ENCODE data around the gene ADAM12.
"Not testable (repeated sequence)": the region's sequence is repeated elsewhere in the genome, so short reads cannot be mapped to it uniquely, and the experiment has no call there.

The ADAM12 gene

DNA sequence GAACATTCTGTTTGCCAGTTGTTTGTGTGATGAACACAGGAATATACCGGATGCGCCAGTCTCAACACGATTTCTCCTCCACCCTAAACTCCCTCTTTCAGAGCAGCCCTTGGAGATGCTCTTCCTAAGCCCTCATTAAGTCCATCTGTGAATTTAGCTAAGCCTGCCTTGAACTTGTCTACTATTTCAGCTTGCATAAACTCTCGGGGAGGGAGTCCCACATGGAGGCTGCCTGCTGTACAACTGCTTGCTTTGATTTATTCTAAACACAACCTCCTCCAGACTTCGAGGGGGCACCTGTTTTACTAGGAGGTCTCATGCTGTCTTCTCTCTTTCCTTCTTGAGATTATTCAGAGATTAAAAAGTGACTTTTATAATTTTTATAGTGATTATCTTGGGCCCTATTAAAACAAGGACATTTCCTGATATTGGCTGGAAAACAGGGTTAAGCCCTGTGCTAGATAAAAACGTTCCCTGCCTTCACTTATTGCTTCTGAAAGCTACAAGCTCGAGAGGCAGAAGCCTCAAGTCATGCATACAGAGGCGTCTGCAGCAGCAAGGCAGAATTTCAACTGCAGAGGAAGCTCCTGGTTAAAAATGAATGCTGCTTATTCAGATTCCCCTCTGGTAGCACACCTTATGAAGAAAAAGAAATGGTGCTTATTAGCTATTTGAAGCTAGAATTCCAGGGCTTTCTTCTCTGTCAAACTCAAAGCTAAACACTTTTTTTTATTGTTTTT, 317.6 kb downstream of the ADAM12 start:
- no peak for DNase-seq

DNA sequence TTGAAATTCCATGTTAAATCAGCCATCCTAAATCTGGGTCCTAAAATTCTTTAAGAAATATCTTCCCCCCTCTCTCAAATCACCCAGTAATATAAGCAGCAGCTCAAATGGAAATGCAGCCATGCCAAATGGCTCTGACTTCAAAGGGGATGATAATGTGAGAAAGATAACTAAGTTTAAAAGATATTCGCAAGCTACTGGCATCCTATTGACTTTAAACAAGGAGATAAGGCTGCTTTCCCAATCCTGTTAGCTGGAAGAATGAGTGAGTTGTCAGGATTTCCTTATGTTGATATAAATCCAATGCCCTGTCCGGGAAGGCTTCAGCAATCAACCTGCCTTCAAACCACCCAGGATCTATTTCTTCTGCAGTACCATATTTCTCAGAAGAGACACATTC, 320.0 kb downstream of the ADAM12 start:
- no peak for DNase-seq

DNA sequence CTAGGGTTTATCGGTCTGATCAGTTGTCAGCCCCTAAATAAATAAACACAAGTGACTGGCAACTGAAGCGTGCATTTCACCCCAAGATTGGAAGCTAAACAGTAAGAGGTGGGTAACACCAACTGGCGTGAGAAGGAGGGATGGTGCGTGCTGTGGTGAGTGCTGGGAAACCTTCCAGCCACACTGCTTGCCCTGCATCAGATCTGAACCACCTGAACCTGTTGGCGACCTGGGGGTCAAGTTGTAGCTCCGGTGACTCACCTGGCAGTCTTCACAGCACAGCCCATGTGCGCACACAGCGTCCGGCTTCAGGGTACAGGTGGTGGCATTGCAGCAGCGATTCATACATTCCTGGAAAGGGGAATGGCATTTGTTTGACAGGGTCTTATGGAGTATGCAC, 321.8 kb downstream of the ADAM12 start:
- DNase-seq = no peak

DNA sequence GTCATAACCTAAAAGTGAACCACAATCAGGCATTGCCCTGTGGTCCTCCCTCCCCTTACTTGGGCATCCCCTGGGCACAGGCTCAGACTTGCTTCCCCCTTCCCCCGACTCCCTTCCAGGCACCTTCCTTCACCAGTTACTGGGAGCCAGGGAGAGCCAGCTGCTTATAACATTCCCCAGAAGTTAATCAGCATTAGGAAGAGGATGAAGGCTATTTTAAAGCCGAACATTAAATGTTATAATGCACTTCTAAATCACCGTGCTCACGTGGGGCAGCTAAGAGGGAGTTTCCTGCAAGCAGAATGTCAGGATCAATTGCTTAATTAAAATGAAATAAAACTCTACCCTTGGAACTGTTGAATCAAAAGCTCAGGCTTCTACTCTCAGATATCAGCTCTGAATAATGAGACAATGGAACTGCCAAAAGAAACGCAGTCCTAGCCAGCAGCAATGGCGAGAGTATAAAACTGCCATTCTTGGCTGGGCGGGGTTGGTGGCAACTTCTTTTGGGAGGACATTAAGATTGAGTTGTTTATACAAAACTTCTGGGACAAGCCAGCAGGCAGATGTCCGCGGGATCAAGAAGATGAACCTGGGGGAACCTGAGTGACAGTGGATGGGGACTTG, 322.4 kb downstream of the ADAM12 start:
- no peak for DNase-seq

DNA sequence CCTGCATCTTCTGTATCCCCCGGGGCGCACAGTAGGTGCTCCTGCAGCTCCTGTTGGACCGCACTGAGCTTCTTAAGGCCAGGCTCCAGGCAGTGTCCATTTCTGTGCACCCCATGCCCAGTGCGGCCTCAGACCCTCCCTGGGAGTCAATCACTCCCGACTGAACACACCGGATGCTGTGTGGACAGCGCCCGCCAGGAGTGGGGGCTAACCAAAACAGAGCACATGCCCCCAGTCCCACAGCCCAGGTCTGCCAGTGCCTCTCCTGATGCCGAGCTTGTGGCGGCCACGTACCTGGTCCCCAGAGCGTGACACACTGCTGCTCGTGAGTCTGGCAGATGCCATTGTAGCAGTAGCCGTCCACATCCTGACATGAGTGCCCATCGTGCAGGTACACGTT, 323.8 kb downstream of the ADAM12 start:
- no peak for DNase-seq

DNA sequence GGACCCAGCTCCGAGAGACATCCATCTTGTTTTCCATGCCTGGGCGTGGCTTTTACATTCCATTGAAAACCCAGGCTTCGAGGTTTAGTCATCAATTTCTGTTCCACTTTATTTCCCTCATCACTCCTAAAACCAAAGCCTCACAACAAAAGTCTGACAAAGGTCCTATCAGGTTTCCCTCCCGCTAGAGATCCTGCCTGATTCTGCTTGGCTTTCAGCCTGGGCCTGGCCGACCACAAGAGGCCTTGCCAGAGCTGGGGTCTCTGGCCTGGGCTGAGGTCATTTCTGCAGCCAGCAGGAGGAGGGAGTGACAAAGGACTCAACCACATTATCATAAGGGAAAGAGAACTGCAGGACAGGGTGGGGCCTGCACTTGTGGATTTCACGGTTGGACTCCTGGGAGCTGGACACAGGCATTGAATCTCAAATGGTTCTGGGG, 324.9 kb downstream of the ADAM12 start:
- DNase-seq = no peak

DNA sequence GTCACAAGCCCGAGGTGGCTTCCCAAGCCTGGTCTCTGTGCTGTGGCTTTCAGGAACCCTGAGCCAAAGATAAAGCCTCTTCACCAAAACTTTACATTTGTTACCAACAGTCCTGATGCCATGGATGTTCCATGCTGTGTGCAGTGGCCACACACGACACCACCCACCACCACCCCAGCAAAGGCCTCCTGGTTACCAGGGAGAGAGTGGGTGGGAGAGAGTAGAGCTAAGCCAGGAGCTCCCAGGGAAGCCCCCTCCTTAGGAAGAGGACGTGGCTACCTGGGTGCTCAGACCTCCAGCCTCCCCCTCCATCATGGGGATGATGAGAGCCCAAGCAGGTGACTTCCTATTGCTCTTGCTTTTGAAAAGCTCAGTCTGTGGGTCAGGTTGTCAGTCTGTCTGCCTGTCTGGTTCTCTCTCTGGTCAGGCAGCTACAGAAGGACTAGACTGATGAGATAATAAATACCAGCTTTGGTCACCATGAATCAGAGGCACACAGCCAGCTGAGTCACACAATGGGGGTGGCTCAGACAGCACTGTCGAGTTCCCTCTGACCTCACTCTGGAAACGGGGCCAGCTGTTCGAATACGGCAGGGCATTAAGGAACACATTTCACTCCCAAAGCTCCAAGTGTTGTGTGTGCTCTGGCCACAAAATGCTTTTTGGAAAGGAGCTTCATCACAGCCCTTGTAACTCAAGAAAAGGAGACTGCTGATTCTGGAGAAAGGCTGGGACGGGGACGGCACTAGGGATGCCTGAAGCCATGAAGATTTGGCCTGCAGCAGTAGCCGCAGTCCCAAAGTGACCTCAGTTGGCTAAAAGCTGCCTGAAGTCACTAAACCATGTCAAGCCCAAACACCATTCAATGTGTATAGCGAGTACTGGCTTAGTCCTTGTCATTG, 325.9 kb downstream of the ADAM12 start:
- DNase-seq = no peak

DNA sequence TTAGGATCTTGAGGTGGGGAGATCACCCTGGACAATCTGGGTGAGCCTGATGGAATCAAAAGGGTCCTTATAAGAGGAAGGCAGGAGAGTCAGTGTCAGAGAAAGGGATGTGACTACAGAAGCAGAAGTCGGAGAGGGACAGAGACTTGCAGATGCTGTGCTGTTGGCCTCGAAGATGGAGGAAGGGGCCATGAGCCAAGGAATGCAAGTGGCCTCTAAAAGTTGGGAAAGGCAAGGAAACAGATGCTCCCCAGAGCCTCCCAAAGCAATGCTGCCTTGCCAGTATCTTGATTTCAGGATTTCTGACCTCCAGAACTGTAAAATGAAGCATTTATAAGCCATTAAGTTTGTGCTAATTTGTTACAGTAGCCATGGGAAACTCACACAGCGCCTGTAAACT, 326.8 kb downstream of the ADAM12 start:
- no peak for DNase-seq

DNA sequence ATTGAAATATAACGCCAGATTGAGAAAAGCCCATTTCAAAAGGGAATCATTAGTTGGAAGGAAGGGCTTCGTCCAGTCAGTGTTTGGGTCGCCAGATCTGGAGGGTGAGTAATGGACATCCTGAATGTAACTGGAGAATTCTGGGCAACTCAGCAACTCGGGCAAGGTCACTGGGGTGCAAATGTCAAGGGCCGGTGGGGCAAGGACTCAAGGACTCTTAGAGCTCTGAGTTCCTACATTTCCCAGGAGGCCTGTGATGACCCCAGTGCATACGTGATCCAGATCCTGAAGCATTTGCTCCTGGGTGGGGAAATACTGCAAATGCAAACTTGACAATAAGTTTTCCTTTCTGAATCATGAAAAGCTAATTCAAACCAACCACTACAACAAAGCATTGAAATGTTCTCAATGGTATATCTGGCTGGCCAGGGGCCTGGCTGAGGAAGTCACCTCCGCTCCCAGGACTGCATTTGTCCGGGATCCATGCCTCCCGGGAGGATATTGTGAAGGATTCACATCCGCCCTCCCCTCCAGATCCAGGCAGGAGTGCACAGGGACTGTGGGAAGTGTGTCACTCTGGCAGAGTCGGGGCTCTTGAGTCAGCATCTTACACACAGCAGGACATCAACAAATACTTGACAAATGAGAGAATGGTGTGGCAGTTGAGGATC, 327.9 kb downstream of the ADAM12 start:
- DNase-seq = no peak

DNA sequence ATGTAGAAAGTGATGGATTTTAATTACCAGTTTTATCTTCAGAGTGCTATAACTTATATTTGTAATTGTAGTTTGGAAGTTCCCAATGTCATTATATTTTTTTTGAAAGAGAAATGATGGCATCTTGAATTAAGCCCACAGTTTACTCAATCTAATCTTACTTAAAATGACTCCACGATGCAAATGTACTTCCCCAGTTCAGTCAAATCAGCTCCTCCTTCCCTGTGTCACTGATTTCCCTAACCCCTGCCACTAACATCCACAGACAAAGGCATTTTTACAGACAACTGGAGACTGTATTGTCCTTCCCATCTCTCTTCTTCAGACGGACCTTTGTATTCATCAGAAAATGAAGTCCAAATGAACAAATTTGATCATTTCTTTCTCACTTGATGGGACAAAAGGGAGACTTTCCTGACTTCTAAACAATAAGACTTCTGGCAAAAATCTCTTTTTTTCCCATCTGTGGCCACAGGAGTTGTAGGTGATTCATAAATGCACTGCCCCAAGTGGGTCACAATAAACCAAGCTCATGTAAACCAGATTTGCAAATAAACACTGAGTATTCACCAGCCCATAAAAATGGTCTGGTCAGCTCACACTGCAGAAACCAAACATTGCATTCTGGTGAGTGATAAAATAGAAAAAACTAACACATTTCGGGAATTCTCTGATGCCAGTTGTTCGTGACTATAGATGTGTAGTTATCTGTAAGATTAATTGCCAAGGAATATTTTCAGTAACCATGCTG, 329.0 kb downstream of the ADAM12 start:
- no peak for DNase-seq

DNA sequence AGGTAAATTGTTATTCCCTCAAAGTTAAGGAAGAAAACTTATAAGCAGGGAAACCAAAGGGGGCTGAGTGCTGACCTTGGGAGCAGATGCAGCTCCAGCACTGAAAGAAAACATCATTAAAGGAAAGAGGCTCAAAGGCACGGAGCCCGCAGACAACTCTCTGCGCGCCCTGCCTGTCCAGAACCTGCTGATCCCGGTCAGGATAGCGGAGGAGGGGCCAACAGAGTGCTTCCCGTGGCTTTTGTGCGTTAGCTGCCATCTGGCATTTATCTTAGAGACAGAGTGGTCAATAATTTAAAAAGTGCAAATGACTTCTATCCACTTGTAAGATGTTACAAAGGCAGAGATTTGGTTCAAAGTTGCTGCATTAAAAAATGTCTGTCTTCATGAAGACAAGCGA, 329.8 kb downstream of the ADAM12 start:
- no peak for DNase-seq

DNA sequence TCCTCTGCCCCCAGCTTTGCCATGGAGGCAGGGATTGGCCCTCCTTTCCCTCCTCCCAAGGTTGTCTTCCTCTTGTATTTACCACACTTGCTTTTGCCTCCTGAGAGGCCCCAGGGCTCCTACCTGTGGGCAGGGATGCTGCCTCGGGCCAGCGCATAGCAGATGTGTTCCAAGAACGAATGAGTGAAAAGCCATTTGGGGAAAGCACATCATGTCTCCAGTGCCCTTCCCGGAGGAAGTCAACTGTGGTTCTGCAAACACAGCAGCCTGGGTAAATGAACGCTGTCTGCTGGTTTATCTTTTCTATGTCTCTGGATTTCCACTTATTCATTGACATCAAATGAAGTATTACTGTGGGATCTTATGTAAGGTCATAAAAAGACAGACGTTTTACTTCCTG, 330.2 kb downstream of the ADAM12 start:
- no peak for DNase-seq

DNA sequence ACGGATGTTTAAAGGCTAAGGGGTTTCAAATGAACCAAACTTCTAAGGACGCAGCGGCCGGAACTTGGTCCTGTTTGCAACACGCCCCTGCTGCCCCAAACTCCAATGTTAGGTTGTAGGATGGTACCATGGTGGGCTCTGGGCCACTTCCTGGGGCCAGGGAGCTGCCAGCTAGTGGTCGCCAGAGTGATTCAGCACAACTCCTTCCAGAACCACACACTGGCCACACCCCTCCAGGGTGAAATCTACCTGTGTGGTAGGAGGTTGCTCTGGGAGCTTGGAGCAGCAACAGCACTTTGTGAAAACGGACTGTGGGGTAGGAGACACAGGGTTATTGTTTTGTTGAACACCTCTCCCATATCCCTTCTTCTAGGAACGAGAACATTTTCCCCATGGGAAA, 330.8 kb downstream of the ADAM12 start:
- DNase-seq = no peak

DNA sequence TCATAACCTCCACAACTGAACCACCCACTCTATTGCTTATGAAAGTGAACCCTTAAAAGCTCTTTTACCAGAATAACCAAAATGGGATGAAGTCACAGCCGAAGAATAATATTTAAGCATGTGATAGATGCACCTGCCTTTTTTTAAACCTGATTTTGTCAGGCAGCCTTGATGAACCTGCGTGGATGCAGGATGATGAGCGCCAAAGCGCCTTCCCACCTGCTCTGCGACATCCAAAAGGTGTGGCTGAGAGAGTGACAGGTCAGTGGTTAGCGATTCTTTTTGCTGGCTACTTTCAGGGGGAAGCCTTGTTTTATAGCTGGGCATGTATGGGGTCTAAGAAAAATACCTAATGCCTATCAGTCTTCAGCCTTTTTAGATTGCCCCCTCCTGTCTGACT, 334.1 kb downstream of the ADAM12 start:
- no peak for DNase-seq

DNA sequence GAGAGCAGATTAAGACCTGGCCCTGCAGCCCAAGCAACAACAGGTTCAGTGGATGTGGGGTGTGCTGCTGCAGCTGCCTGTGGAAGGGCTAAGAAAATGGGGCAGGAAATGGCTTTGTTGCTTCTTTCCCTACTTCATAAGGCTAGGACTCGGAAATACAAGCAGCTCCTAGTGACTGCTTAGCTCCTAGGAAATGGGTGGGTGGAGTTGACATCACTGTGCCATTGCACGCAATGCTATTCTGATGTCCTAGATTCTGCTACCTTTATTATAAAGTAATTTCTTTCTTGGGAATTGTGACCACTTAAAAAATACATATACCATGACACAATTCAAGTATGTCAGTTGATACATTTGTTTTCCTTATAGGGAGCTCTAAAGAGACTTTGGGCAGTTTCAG, 336.1 kb downstream of the ADAM12 start:
- DNase-seq = no peak

DNA sequence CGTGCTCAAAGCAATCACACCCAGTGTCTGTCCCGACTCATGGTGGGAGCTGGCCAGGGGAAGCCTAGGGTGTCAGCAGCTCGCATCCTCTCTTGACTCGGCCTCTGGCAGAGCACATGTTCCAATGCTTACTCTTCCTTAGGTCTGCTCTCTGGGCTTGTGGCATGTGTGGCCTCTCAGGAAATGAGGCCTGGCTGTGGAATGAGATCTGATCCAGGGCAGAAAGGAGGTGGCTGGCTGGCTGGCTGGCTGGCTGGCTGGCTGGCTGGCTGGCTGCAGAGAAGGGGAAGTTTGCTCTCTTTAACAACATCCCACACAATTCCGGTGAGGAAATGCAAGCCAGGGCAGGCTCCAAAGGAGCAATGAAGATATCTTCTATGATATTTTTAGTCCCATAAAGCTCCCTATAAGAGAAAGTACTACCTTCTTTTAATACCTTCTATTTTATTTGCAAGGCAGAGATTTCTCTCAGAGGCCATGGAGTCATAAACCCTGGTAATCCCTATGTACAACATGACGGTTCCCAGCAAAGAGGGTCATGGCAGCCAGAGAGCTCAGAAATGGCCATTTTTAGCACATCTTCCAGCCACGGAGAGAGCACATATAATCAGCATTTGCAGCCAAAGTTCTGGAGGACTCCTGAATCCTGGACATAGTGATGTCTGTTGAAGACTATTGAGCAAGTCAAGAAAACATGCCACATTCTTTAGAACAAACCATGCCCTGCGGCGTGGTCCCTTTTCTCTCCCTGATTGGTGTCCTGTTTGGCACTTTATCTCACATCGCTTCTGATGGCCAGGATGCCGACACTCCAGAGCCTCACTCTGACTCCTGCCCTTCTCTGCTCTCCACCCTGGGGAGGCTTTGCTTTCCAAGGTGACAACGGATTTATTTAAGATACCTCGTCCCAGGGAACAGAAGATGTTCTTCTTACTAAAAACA, 338.2 kb downstream of the ADAM12 start:
- no peak for DNase-seq

DNA sequence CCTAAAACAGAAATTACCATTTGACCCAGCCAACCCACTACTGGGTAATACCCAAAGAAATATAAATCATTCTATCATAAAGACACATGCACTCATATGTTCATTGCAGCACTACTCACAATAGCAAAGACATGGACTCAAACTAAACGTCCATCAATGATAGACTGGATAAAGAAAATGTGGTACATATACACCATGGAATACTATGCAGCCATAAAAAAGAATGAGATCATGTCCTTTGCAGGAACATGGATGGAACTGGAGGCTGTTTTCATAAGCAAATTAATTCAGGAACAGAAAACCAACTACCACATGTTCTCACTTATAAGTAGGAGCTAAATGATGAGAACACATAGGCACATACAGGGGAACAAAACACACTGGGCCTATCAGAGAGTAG, 340.5 kb downstream of the ADAM12 start:
- DNase-seq = not testable (repeated sequence)

DNA sequence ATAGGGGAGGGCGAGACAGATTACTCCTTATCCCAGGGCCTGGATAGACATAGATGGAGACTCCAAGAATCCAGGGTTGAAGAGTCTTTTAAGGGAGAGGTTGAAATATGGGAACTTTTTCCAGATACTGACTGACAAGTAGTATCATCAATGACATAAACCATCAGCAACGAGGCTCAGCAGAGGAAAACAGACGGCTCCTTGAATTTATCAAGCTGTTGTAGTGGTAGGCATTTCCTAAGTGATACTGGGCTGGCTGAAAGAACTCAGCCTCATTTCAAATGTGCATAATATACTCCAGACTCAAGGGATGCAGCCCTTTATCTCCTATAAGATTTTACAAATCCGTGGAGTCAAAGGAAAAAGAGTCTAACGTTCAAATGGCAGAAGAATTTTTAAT, 341.4 kb downstream of the ADAM12 start:
- no peak for DNase-seq

DNA sequence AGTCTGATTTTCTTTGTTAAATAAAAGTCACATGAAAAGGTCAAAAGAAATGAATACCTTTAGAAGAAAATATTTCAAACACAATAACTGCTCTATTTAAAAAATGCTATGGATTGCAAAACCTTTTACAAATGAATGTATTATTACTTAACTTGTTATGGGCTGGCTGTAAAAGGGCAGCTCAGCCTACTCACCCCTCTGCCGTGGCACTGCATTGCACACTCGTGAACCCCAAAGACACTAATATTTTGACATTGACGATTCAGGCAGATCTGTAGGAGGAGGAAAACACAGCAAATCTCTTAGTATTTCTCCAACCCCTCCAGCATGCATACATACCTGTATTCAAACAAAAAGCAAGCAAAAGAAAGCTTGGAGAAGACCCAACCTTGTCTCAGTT, 342.4 kb downstream of the ADAM12 start:
- no peak for DNase-seq

DNA sequence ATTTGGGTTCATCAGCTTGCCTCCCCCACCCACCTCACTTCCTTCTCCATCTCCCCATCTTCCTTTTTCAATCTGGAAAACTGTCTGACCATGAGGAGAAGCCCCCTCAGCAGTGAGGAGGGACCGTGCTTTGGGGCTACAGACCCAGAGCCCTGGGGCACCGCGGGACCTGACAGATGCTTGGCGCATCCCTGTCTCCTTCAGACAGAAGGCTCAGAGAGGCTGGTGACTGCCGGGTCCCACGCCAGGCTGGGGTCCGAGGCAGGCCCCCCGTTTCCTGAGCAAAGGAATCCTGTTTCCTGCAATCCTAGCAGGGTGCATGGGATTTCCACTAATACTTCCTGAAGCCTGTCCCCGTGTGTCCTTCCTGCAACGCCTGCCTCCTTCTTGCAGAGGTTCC, 344.9 kb downstream of the ADAM12 start:
- DNase-seq = no peak

DNA sequence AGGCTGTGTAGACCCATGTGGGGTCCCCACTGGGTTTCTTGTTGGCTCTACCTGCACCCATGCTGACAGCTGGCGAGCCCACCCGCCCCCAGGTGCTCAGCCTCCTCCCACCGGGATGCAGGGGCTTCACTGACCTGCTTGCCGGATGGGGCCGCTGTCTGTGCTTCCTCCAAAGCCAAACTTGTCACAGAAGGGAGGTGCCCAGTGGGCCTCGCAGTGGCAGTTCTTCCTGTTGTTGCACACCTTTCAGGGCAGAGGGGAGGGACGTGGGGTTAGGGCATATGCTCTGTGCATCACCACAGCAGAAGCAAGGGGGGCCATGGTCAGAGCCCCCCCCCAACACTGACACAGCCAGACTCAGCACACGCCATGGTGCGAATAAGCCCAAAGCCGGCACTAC, 345.4 kb downstream of the ADAM12 start:
- DNase-seq = no peak

Measured in KG1 (cell line).